Astrocyte (in vitro differentiated cells and primary cell): ENCODE data around the gene ANGPTL4. TPM values are rescaled to one million over a fixed set of nuclear protein-coding genes. Genes with fewer than 3 reads are reported as not detected.

Experiments
- DNase-seq: peaks from one replicate; pipeline ENCODE4 v3.0.0-alpha.2; 2010; ENCODE audit warnings: low read depth
- FAIRE-seq: peaks from 2 replicates; lab custom pipeline; 2011; peaks lifted over from hg19 to GRCh38; lab: Jason Lieb, UNC
- H2AFZ ChIP-seq: 2 replicates; pipeline ENCODE4 v1.6.0; 2012; ENCODE audit warnings: low read depth, low read length, inconsistent platforms
- H3K27ac ChIP-seq: 2 replicates; pipeline ENCODE4 v1.5.1; 2011; ENCODE audit warnings: low read depth, low read length, inconsistent platforms
- H3K27me3 ChIP-seq: 2 replicates; pipeline ENCODE4 v1.6.0; 2011; ENCODE audit warnings: low read length, inconsistent platforms; ENCODE audit not compliant: insufficient read depth
- H3K36me3 ChIP-seq: 2 replicates; pipeline ENCODE4 v1.5.1; 2011; ENCODE audit warnings: low read length, inconsistent platforms; ENCODE audit not compliant: insufficient read depth
- H3K4me1 ChIP-seq: 2 replicates; pipeline ENCODE4 v1.5.1; 2011; ENCODE audit warnings: low read length, inconsistent platforms; ENCODE audit not compliant: insufficient read depth
- H3K4me2 ChIP-seq: 2 replicates; pipeline ENCODE4 v1.6.0; 2012; ENCODE audit warnings: low read length, inconsistent platforms
- H3K4me3 ChIP-seq: 2 replicates; pipeline ENCODE4 v1.5.1; 2011; ENCODE audit warnings: low read depth, mild to moderate bottlenecking, low read length, inconsistent platforms; ENCODE audit not compliant: insufficient read depth
- H3K79me2 ChIP-seq: 2 replicates; pipeline ENCODE4 v1.6.0; 2012; ENCODE audit warnings: mild to moderate bottlenecking, low read length, inconsistent platforms; ENCODE audit not compliant: insufficient read depth
- H3K9ac ChIP-seq: 2 replicates; pipeline ENCODE4 v1.6.0; 2012; ENCODE audit warnings: mild to moderate bottlenecking, low read length, inconsistent platforms
- H3K9me3 ChIP-seq: 2 replicates; pipeline ENCODE4 v1.5.1; 2012; ENCODE audit warnings: low read depth, mild to moderate bottlenecking, low read length, inconsistent platforms; ENCODE audit not compliant: insufficient read depth
- H4K20me1 ChIP-seq: 2 replicates; pipeline ENCODE4 v1.6.0; 2012; ENCODE audit warnings: low read length, inconsistent platforms; ENCODE audit not compliant: insufficient read depth
- H3K27ac Mint-ChIP-seq: one replicate; pipeline ENCODE4 v1.8.0; 2021; ENCODE audit warnings: mild to moderate bottlenecking, mixed read lengths; ENCODE audit not compliant: unreplicated experiment
- H3K27me3 Mint-ChIP-seq: one replicate; pipeline ENCODE4 v1.8.0; 2021; ENCODE audit warnings: low read depth, mixed read lengths; ENCODE audit not compliant: unreplicated experiment
- H3K36me3 Mint-ChIP-seq: one replicate; pipeline ENCODE4 v1.8.0; 2021; ENCODE audit warnings: low read depth, mixed read lengths; ENCODE audit not compliant: unreplicated experiment
- H3K4me1 Mint-ChIP-seq: one replicate; pipeline ENCODE4 v1.8.0; 2021; ENCODE audit warnings: low read depth, mixed read lengths; ENCODE audit not compliant: unreplicated experiment
- H3K4me3 Mint-ChIP-seq: one replicate; pipeline ENCODE4 v1.8.0; 2021; ENCODE audit warnings: mild to moderate bottlenecking, moderate library complexity, mixed read lengths; ENCODE audit not compliant: unreplicated experiment
- H3K9me3 Mint-ChIP-seq: one replicate; pipeline ENCODE4 v1.8.0; 2021; ENCODE audit warnings: mild to moderate bottlenecking, mixed read lengths; ENCODE audit not compliant: unreplicated experiment
- EZH2 ChIP-seq: IDR thresholded peaks from 2 replicates; pipeline ENCODE4 v1.6.1; 2012; ENCODE audit warnings: mild to moderate bottlenecking, low read length, inconsistent platforms; ENCODE audit not compliant: insufficient read depth
- total RNA-seq: library from RNA; stranded (reverse); gene quantifications from 2 replicates; pipeline ENCODE4 v1.2.1, GENCODE V29; 2021
- TF ChIP-seq, protein P1 (sequence below): IDR thresholded peaks from 2 replicates; pipeline ENCODE4 v1.5.1; 2011; ENCODE audit warnings: low read depth, mild to moderate bottlenecking, inconsistent platforms, low read length, moderate library complexity; ENCODE audit not compliant: insufficient read depth

The ANGPTL4 gene
- total RNA-seq, 1 donor from 2014 or later, result 115 TPM

DNA sequence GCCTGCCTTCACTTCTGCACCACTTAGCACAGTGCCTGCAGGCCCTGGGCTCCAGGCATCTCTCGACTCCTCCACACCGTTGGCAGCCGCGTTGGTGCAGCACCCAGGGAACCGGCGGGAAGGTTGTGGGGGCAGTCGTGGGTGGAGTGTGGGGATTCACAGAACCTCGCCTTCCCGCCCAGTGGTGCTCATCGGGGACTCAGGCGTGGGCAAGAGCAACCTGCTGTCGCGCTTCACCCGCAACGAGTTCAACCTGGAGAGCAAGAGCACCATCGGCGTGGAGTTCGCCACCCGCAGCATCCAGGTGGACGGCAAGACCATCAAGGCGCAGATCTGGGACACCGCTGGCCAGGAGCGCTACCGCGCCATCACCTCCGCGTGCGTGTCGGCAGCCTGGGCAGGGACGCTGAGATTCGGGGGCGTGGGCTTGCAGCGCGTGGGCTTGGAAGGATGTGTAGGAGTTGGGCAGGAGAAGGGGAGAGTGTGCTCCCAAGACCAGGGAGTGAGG is 35.8 kb downstream of the ANGPTL4 start:
- peaks cover 56% of the 10 kb centered on the region for H4K20me1 ChIP-seq
- no peaks in the 10 kb centered on the region for H3K9me3 ChIP-seq
- H3K79me2 ChIP-seq, result peaks cover 49% of the 10 kb centered on the region

DNA sequence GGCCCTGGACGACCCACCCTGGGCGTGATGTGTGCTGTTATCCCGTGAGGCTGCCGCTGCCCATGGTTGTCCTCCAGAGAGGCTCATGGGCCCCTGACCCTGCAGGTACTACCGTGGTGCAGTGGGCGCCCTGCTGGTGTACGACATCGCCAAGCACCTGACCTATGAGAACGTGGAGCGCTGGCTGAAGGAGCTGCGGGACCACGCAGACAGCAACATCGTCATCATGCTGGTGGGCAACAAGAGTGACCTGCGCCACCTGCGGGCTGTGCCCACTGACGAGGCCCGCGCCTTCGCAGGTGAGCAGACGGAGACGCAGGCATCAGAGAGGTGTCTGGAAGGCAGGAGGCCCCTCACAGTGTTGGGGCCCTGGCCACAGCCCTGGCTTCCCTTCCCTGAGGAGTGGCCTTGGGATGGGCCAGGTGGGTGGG is 38.0 kb downstream of the ANGPTL4 start:
- H3K4me3 ChIP-seq, result no peak overlapping the region
- FAIRE-seq, result no peak
- H3K4me3 Mint-ChIP-seq, result no peak overlapping the region
- H3K4me1 Mint-ChIP-seq, result peaks cover 5% of the 10 kb centered on the region
- no peaks in the 10 kb centered on the region for H3K27me3 Mint-ChIP-seq
- H3K9me3 Mint-ChIP-seq, result no peaks in the 10 kb centered on the region
- TF ChIP-seq, protein P1, sequence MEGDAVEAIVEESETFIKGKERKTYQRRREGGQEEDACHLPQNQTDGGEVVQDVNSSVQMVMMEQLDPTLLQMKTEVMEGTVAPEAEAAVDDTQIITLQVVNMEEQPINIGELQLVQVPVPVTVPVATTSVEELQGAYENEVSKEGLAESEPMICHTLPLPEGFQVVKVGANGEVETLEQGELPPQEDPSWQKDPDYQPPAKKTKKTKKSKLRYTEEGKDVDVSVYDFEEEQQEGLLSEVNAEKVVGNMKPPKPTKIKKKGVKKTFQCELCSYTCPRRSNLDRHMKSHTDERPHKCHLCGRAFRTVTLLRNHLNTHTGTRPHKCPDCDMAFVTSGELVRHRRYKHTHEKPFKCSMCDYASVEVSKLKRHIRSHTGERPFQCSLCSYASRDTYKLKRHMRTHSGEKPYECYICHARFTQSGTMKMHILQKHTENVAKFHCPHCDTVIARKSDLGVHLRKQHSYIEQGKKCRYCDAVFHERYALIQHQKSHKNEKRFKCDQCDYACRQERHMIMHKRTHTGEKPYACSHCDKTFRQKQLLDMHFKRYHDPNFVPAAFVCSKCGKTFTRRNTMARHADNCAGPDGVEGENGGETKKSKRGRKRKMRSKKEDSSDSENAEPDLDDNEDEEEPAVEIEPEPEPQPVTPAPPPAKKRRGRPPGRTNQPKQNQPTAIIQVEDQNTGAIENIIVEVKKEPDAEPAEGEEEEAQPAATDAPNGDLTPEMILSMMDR, result no peak
- TF ChIP-seq EZH2, result no peak
- H4K20me1 ChIP-seq, result peaks cover 35% of the 10 kb centered on the region
- peaks cover 7% of the 10 kb centered on the region for H3K4me1 ChIP-seq
- no peaks in the 10 kb centered on the region for H3K9me3 ChIP-seq
- no peak overlapping the region for H3K27ac ChIP-seq
- no peak for DNase-seq
- no peak overlapping the region for H3K9ac ChIP-seq
- H3K27ac Mint-ChIP-seq, result no peak overlapping the region
- no peak overlapping the region for H3K4me2 ChIP-seq
- peaks cover 30% of the 10 kb centered on the region for H3K79me2 ChIP-seq
- peaks cover 4% of the 10 kb centered on the region for H3K36me3 Mint-ChIP-seq
- H3K27me3 ChIP-seq, result no peaks in the 10 kb centered on the region
- peaks cover 3% of the 10 kb centered on the region for H3K36me3 ChIP-seq
- H2AFZ ChIP-seq, result no peak overlapping the region

More for the DNA sequence above, 35.8 kb downstream of the ANGPTL4 start:
- DNase-seq (no peak), FAIRE-seq (no peak)
- Mint-ChIP-seq H3K27ac (no peak overlapping the region), H3K9me3 (peaks cover 3% of the 10 kb centered on the region), H3K36me3 (peaks cover 2% of the 10 kb centered on the region), H3K4me3 (no peak overlapping the region), H3K27me3 (no peaks in the 10 kb centered on the region), H3K4me1 (peaks cover 12% of the 10 kb centered on the region)
- H3K4me2 ChIP-seq, result no peak overlapping the region
- H3K36me3 ChIP-seq, result peaks cover 3% of the 10 kb centered on the region
- no peak overlapping the region for H2AFZ ChIP-seq
- no peaks in the 10 kb centered on the region for H3K27me3 ChIP-seq
- no peak overlapping the region for H3K4me3 ChIP-seq
- no peak overlapping the region for H3K27ac ChIP-seq
- TF ChIP-seq, protein P1, result no peak
- no peak for TF ChIP-seq EZH2
- peaks cover 9% of the 10 kb centered on the region for H3K4me1 ChIP-seq
- H3K9ac ChIP-seq, result no peak overlapping the region

DNA sequence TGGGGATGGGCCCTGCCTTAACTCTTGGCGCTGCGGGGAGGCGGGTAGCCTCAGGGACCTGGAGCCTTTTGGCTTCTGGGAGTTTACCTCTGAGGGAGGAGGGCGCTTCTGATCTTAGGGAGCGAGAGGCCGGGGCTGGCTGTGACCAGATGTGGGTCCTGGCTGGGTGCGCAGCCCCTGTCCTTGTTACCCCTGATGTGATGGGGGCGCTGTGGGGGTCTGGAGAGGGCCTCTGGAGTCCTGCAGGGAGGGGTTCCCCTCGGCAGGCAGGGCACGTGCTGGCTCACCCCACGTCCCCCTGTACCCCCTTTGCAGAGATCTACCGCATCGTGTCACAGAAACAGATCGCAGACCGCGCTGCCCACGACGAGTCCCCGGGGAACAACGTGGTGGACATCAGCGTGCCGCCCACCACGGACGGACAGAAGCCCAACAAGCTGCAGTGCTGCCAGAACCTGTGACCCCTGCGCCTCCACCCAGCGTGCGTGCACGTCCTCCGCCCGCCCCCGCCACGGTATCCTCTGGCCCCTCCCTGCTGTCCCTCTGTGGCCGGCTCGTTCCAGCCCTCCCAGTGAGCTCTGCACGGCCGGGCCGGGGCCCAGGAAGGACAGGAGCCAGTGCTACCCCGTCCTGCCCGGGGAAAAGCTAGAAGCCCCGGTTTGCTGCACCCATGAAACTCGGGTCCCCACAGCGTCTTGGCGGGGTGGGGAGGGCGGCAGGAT is 39.3 kb downstream of the ANGPTL4 start:
- H3K4me1 ChIP-seq, result no peaks in the 10 kb centered on the region
- H3K4me2 ChIP-seq, result no peak overlapping the region
- H3K79me2 ChIP-seq, result peaks cover 17% of the 10 kb centered on the region
- H3K36me3 ChIP-seq, result peaks cover 3% of the 10 kb centered on the region
- peaks cover 22% of the 10 kb centered on the region for H4K20me1 ChIP-seq
- Mint-ChIP-seq H3K36me3 (peaks cover 4% of the 10 kb centered on the region), H3K27ac (no peak overlapping the region), H3K9me3 (no peaks in the 10 kb centered on the region), H3K27me3 (no peaks in the 10 kb centered on the region), H3K4me3 (no peak overlapping the region), H3K4me1 (no peaks in the 10 kb centered on the region)
- H3K9me3 ChIP-seq, result no peaks in the 10 kb centered on the region
- TF ChIP-seq EZH2, result no peak
- TF ChIP-seq, protein P1, result no peak
- H2AFZ ChIP-seq, result no peak overlapping the region
- H3K27ac ChIP-seq, result no peak overlapping the region
- FAIRE-seq (no peak), DNase-seq (no peak)
- H3K4me3 ChIP-seq, result no peak overlapping the region
- H3K27me3 ChIP-seq, result no peaks in the 10 kb centered on the region
- no peak overlapping the region for H3K9ac ChIP-seq
